Endothelial cell of umbilical vein (primary cell): ENCODE results near the gene EEFSEC. TPM values are rescaled to one million over a fixed set of nuclear protein-coding genes. Genes with fewer than 3 reads are reported as not detected.

Source experiments
- BruUV-seq: library from RNA; stranded (reverse); fragments of 400-500 nt; replicated peaks from 2 replicates; lab custom pipeline; 2021; lab: Mats Ljungman, UMichigan
- CTCF ChIA-PET: fragments of 300-600, 350-600 bp; sonication (Branson Sonifier 250); formaldehyde crosslinking; loops from one replicate; lab custom pipeline; 2021; ENCODE audit warnings: antibody characterized with exemption, inconsistent platforms; lab: Charles Lee
- POLR2A ChIA-PET: fragments of 300-600, 350-600 bp; sonication (Branson Sonifier 250); formaldehyde crosslinking; loops from one replicate; lab custom pipeline; 2021; ENCODE audit warnings: antibody characterized with exemption, inconsistent platforms; lab: Charles Lee
- DNase-seq: peaks from one replicate; pipeline ENCODE4 v3.0.0-alpha.2; 2011; ENCODE audit warnings: low read depth, low spot score
- FAIRE-seq: peaks from 2 replicates; lab custom pipeline; 2011; peaks lifted over from hg19 to GRCh38; lab: Jason Lieb, UNC
- H2AFZ ChIP-seq: 2 replicates; pipeline ENCODE4 v1.6.0; 2012; ENCODE audit warnings: low read depth, low read length, control low read depth, inconsistent platforms
- H3K27ac ChIP-seq: 2 replicates; pipeline ENCODE4 v1.5.1; 2011; ENCODE audit warnings: low read depth, mild to moderate bottlenecking, control low read depth, low read length, moderate library complexity; ENCODE audit not compliant: insufficient read depth
- H3K27me3 ChIP-seq, 2 experiments: 2 replicates each; pipeline versions ENCODE4 v1.6.0 to v1.6.1; 2011; ENCODE audit warnings: low read length in 2 of 2, mixed read lengths in 1 of 2; ENCODE audit not compliant: control insufficient read depth in 2 of 2, insufficient read depth in 2 of 2
- H3K36me3 ChIP-seq, 2 experiments: 2 replicates in 1 of 2; 3 replicates in 1 of 2; pipeline ENCODE4 v1.5.1; 2011; ENCODE audit warnings: low read length in 2 of 2, mild to moderate bottlenecking in 1 of 2, moderate library complexity in 1 of 2; ENCODE audit not compliant: control insufficient read depth in 2 of 2, insufficient read depth in 2 of 2; ENCODE audit errors: extremely low read depth in 1 of 2
- H3K4me1 ChIP-seq: 3 replicates; pipeline ENCODE4 v1.5.1; 2011; ENCODE audit warnings: mild to moderate bottlenecking, low read length; ENCODE audit not compliant: control insufficient read depth, insufficient read depth; ENCODE audit errors: extremely low read depth
- H3K4me2 ChIP-seq: 2 replicates; pipeline ENCODE4 v1.6.1; 2011; ENCODE audit warnings: low read length, control low read depth, mixed read lengths; ENCODE audit not compliant: insufficient read depth
- H3K4me3 ChIP-seq, 3 experiments: fragments of 200-600 bp in 1 of 3; sonication (generic), shearing (Covaris generic) in 1 of 3; replicated peaks in 1 of 3; 2 replicates each; pipeline ENCODE4 v1.5.1; 2011 to 2016; ENCODE audit warnings: control low read depth in 3 of 3, low read length in 3 of 3, mild to moderate bottlenecking in 2 of 3, inconsistent platforms in 1 of 3, low read depth in 1 of 3, moderate library complexity in 1 of 3; ENCODE audit not compliant: insufficient read depth in 1 of 3
- H3K79me2 ChIP-seq: 2 replicates; pipeline ENCODE4 v1.6.0; 2012; ENCODE audit warnings: low read length, inconsistent platforms; ENCODE audit not compliant: control insufficient read depth, insufficient read depth
- H3K9ac ChIP-seq: replicated peaks from 2 replicates; pipeline ENCODE3; 2011; ENCODE audit warnings: low read length, control low read depth; ENCODE audit not compliant: insufficient read depth; ENCODE audit errors: extremely low read depth
- H3K9me1 ChIP-seq: replicated peaks from 3 replicates; pipeline ENCODE4 v1.6.0; 2011; ENCODE audit warnings: mild to moderate bottlenecking, low read length; ENCODE audit not compliant: control insufficient read depth, insufficient read depth; ENCODE audit errors: extremely low read depth
- H3K9me3 ChIP-seq: replicated peaks from 2 replicates; pipeline ENCODE4 v1.5.1; 2012; ENCODE audit warnings: low read length, inconsistent platforms; ENCODE audit not compliant: control insufficient read depth, insufficient read depth
- H4K20me1 ChIP-seq: replicated peaks from 2 replicates; pipeline ENCODE3; 2011; ENCODE audit warnings: mild to moderate bottlenecking, low read length; ENCODE audit not compliant: control insufficient read depth, insufficient read depth; ENCODE audit errors: extremely low read depth
- CTCF ChIP-seq, 2 donors: IDR thresholded peaks; 1 replicate in 1 of 2; 2 replicates in 1 of 2; pipeline ENCODE4 v1.5.1; 2011; ENCODE audit warnings: low read length in 2 of 2, mild to moderate bottlenecking in 2 of 2, moderate library complexity in 2 of 2, control low read depth in 1 of 2, inconsistent platforms in 1 of 2, low read depth in 1 of 2; ENCODE audit not compliant: insufficient read depth in 1 of 2; ENCODE audit errors: extremely low read depth in 1 of 2
- EZH2 ChIP-seq: IDR thresholded peaks from 2 replicates; pipeline ENCODE4 v1.6.1; 2012; ENCODE audit warnings: borderline replicate concordance, low read depth, mild to moderate bottlenecking, moderate library complexity, low read length, inconsistent platforms; ENCODE audit not compliant: severe bottlenecking
- FOS ChIP-seq: IDR thresholded peaks from 2 replicates; pipeline ENCODE4 v1.6.1; 2011; ENCODE audit warnings: mild to moderate bottlenecking, low read length, moderate library complexity, borderline replicate concordance; ENCODE audit not compliant: insufficient read depth
- GATA2 ChIP-seq: IDR thresholded peaks from 2 replicates; pipeline ENCODE4 v1.7.0; 2011; ENCODE audit warnings: low read depth, mild to moderate bottlenecking, moderate library complexity, mixed read lengths, low read length; ENCODE audit not compliant: insufficient read length, insufficient read depth
- JUN ChIP-seq: IDR thresholded peaks from 2 replicates; pipeline ENCODE4 v1.6.1; 2011; ENCODE audit warnings: borderline replicate concordance, low read depth; ENCODE audit not compliant: insufficient read length, insufficient read depth
- MAX ChIP-seq: IDR thresholded peaks from 2 replicates; pipeline ENCODE4 v1.6.1; 2011; ENCODE audit not compliant: insufficient read depth, insufficient read length
- MYC ChIP-seq: IDR thresholded peaks from one replicate; pipeline ENCODE4 v1.6.1; 2011; ENCODE audit warnings: mild to moderate bottlenecking, low read depth, low read length
- POLR2A ChIP-seq: IDR thresholded peaks from 2 replicates; pipeline ENCODE4 v1.6.1; 2012; ENCODE audit warnings: low read depth, mild to moderate bottlenecking, control low read depth, low read length
- POLR2AphosphoS5 ChIP-seq: IDR thresholded peaks from 2 replicates; pipeline ENCODE4 v1.6.1; 2012; ENCODE audit warnings: low read depth, mild to moderate bottlenecking, control low read depth, low read length, moderate library complexity; ENCODE audit not compliant: insufficient read depth
- dilution Hi-C: fragments of 300-500 bp; cut with MboI; formaldehyde crosslinking; loops from one replicate; pipeline ENCODE4 v1.15.0; 2019; ENCODE audit warnings: low sequenced_read_pairs; ENCODE audit not compliant: extremely low pct_ligation_motif_present
- intact Hi-C: fragments of 100-400 bp; cut with micrococcal nuclease; formaldehyde crosslinking; loops from one replicate; pipeline ENCODE4 v1.10.0; 2022
- polyA plus RNA-seq, 4 experiments: library from polyadenylated mRNA; depleted of rRNA in 3 of 4; stranded (reverse) in 3 of 4; unstranded in 1 of 4; fragments of >200 nt; gene quantifications; 2 replicates each; pipeline versions ENCODE4 v1.2.1 to v1.2.3, GENCODE V29; 2011 to 2012; ENCODE audit warnings: missing spikeins in 1 of 4
- total RNA-seq: library from RNA; stranded (reverse); gene quantifications from 2 replicates; pipeline ENCODE4 v1.2.3, GENCODE V29; 2021

EEFSEC gene
- total and polyA plus RNA-seq, 2 donors (not counting 3 experiments of a cell fraction or from before 2014, with no cell fraction given) = 13.1 to 14.5 TPM

- no peaks in the 10 kb centered on the region for H3K36me3 ChIP-seq
- DNase-seq = no peak
- H3K4me2 ChIP-seq = no peak overlapping the region
- H3K9me1 ChIP-seq = no peaks in the 10 kb centered on the region
- no peaks in the 10 kb centered on the region for H3K79me2 ChIP-seq
- H3K9me3 ChIP-seq = no peaks in the 10 kb centered on the region
- no peaks in the 10 kb centered on the region for H3K4me1 ChIP-seq
- no peak overlapping the region for H3K9ac ChIP-seq
- H4K20me1 ChIP-seq = no peaks in the 10 kb centered on the region
- no peak for FAIRE-seq
- no peak overlapping the region for H3K4me3 ChIP-seq
- no peak overlapping the region for H3K27ac ChIP-seq
- no peaks in the 10 kb centered on the region for H3K27me3 ChIP-seq
- BruUV-seq = no TSS peak
- intact Hi-C loops = no loop called here
- TF ChIP-seq MAX (no peak), GATA2 (no peak), CTCF (IDR thresholded peaks at IDR 0.05; ENCODE audit: extremely low read depth in 1 of 2, insufficient read depth in 1 of 2, low read depth in 1 of 2, low read length in 2 of 2) (no peak), JUN (no peak), EZH2 (no peak), MYC (no peak), POLR2A (no peak), FOS (no peak), POLR2AphosphoS5 (no peak)
- dilution Hi-C loops = no loop called here
- H2AFZ ChIP-seq = no peak overlapping the region
- POLR2A ChIA-PET = no interaction called here
- CTCF ChIA-PET = interaction anchor here (1.1 kb wide), 1 partner anchor 12 kb away, joined by 3 read pairs; no protein-coding TSS in a partner anchor
Observed at GRCh38 chr3:128290484-128290883, 137.2 kb downstream of the EEFSEC start.
